PC-9 (cell line): ENCODE measurements around the gene NCK1.

Experiments used
- CTCF ChIP-seq: fragments of 200-600 bp; sonication (generic); conservative IDR thresholded peaks from 2 replicates; pipeline ENCODE4 v1.6.1; 2017; ENCODE audit warnings: mixed run types, antibody characterized with exemption, mild to moderate bottlenecking, moderate library complexity
- EZH2 ChIP-seq: fragments of 200-600 bp; sonication (generic); IDR thresholded peaks from 2 replicates; pipeline ENCODE4 v1.8.0; 2017; ENCODE audit warnings: antibody characterized with exemption, low read depth

GRCh38 chr3:136885357-136886213 is 23.6 kb downstream of the NCK1 start:
- TF ChIP-seq EZH2: no peak
- TF ChIP-seq CTCF: no peak
